ENCODE measurements around the gene DDX51. TPM values are rescaled to one million over a fixed set of nuclear protein-coding genes. Genes with fewer than 3 reads are reported as not detected.

The DDX51 gene
- total RNA-seq, 1 experiment from 2014 or later: 26.7 TPM

- Histone ChIP-seq H3F3A (ENCODE audit: low read length, unreplicated experiment) (peaks cover 13% of the 10 kb centered on the region), H3K36me3 (ENCODE audit: low read depth, low read length) (peaks cover 25% of the 10 kb centered on the region), H3K9ac (ENCODE audit: low read length) (no peak overlapping the region), H3K4me3 (ENCODE audit: low read length) (no peak overlapping the region), H3K9me2 (replicated peaks; ENCODE audit: low read length) (no peaks in the 10 kb centered on the region), H3K27ac (ENCODE audit: low read length) (no peak overlapping the region), H2AFZ (ENCODE audit: low read length) (no peak overlapping the region), H3K4me1 (ENCODE audit: insufficient read depth, low read length) (peaks cover 4% of the 10 kb centered on the region; the same call in 1 of the 2 replicates), H3K9me3 (ENCODE audit: low read length) (0 out of 2 replicates have a peak, but pooled peaks cover 7% of the 10 kb centered on the region), H3K4me2 (ENCODE audit: low read length) (no peak overlapping the region), H3K79me2 (ENCODE audit: low read length) (no peaks in the 10 kb centered on the region), H4K20me1 (ENCODE audit: low read length) (no peaks in the 10 kb centered on the region), H3K27me3 (ENCODE audit: low read length) (no peaks in the 10 kb centered on the region)
- intact Hi-C loops (cut with micrococcal nuclease): no loop called here
- TF ChIP-seq EZH2phosphoT487 (IDR thresholded peaks at IDR 0.05; ENCODE audit: borderline replicate concordance, low read length): no peak
- TF ChIP-seq, protein P1, sequence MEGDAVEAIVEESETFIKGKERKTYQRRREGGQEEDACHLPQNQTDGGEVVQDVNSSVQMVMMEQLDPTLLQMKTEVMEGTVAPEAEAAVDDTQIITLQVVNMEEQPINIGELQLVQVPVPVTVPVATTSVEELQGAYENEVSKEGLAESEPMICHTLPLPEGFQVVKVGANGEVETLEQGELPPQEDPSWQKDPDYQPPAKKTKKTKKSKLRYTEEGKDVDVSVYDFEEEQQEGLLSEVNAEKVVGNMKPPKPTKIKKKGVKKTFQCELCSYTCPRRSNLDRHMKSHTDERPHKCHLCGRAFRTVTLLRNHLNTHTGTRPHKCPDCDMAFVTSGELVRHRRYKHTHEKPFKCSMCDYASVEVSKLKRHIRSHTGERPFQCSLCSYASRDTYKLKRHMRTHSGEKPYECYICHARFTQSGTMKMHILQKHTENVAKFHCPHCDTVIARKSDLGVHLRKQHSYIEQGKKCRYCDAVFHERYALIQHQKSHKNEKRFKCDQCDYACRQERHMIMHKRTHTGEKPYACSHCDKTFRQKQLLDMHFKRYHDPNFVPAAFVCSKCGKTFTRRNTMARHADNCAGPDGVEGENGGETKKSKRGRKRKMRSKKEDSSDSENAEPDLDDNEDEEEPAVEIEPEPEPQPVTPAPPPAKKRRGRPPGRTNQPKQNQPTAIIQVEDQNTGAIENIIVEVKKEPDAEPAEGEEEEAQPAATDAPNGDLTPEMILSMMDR (conservative IDR thresholded peaks at IDR 0.05; ENCODE audit: low read depth, low read length): no peak
- no peak for TF ChIP-seq EZH2 (IDR thresholded peaks at IDR 0.05; ENCODE audit: low read length, unreplicated experiment)
- DNase-seq: no peak
- BruUV-seq (replicated peaks): no TSS peak
- POLR2A ChIA-PET (ENCODE audit: unreplicated experiment): no interaction called here
- CTCF ChIA-PET: no interaction called here
- no peak for ATAC-seq
Measured at GRCh38 chr12:132156573-132157325, 12.6 kb upstream of the DDX51 start.

- BruUV-seq (replicated peaks): no TSS peak
- ChIA-PET POLR2A (ENCODE audit: unreplicated experiment) (no interaction called here), CTCF (no interaction called here)
- Histone ChIP-seq H3K9ac (ENCODE audit: low read length) (no peak overlapping the region), H3K27ac (ENCODE audit: low read length) (no peak overlapping the region), H3K9me3 (ENCODE audit: low read length) (0 out of 2 replicates have a peak, but pooled peaks cover 7% of the 10 kb centered on the region), H3K9me2 (replicated peaks; ENCODE audit: low read length) (no peaks in the 10 kb centered on the region), H2AFZ (ENCODE audit: low read length) (no peak overlapping the region), H3K27me3 (ENCODE audit: low read length) (no peaks in the 10 kb centered on the region), H4K20me1 (ENCODE audit: low read length) (no peaks in the 10 kb centered on the region), H3K4me2 (ENCODE audit: low read length) (no peak overlapping the region), H3K4me3 (ENCODE audit: low read length) (no peak overlapping the region), H3K4me1 (ENCODE audit: insufficient read depth, low read length) (peaks cover 4% of the 10 kb centered on the region; the same call in 1 of the 2 replicates), H3F3A (ENCODE audit: low read length, unreplicated experiment) (peaks cover 13% of the 10 kb centered on the region), H3K36me3 (ENCODE audit: low read depth, low read length) (peaks cover 29% of the 10 kb centered on the region), H3K79me2 (ENCODE audit: low read length) (no peaks in the 10 kb centered on the region)
- ATAC-seq (no peak), DNase-seq (no peak)
- TF ChIP-seq, protein P1 (conservative IDR thresholded peaks at IDR 0.05; ENCODE audit: low read depth, low read length): no peak
- intact Hi-C loops (cut with micrococcal nuclease): loop anchor here (2.0 kb wide), 3 partner anchors 33 to 259 kb away; no protein-coding TSS in a partner anchor
Measured at GRCh38 chr12:132155771-132156572, 11.9 kb upstream of the DDX51 start.

Measured in PC-3 (cell line).